Adrenal gland (tissue), 12 donors: ENCODE measurements around the gene PHACTR3. TPM values are rescaled to one million over a fixed set of nuclear protein-coding genes. Genes with fewer than 3 reads are reported as not detected.

ENCODE experiments used
- DNase-seq, 7 donors: peaks; one replicate each; pipeline ENCODE4 v3.0.0-alpha.2; 2019 to 2020
- H3K27ac ChIP-seq, 5 donors: fragments of 200-600 bp; sonication (generic) in 4 of 5; 1 replicate in 3 of 5; 2 replicates in 2 of 5; pipeline versions ENCODE4 v1.5.1 to v1.8.0; 2016 to 2020; ENCODE audit warnings: mild to moderate bottlenecking in 1 of 5
- H3K27me3 ChIP-seq: fragments of 200-600 bp; 2 replicates; pipeline ENCODE4 v1.8.0; 2021
- H3K36me3 ChIP-seq, 2 donors: fragments of 200-600 bp; replicated peaks in 1 of 2; 1 replicate in 1 of 2; 2 replicates in 1 of 2; pipeline versions ENCODE4 v1.5.1 to v1.8.0; 2018 to 2022
- H3K4me1 ChIP-seq, 2 donors: fragments of 200-600 bp; replicated peaks in 1 of 2; 1 replicate in 1 of 2; 2 replicates in 1 of 2; pipeline versions ENCODE4 v1.5.1 to v1.8.0; 2018 to 2021
- H3K4me3 ChIP-seq, 4 donors: fragments of 200-600 bp; sonication (generic) in 3 of 4; one replicate each; pipeline ENCODE4 v1.5.1; 2016 to 2018
- H3K9me3 ChIP-seq, 3 donors: fragments of 200-600 bp; sonication (generic) in 1 of 3; replicated peaks in 1 of 3; 1 replicate in 2 of 3; 2 replicates in 1 of 3; pipeline versions ENCODE4 v1.5.1 to v1.8.0; 2016 to 2021
- POLR2A ChIP-seq, 2 donors: fragments of 450-650 bp; IDR thresholded peaks; one replicate each; pipeline ENCODE4 v1.6.1; 2017; ENCODE audit warnings: antibody characterized with exemption in 2 of 2, mild to moderate bottlenecking in 2 of 2, moderate library complexity in 1 of 2
- WGBS, 4 donors: extraction: QIAGEN DNeasy Blood & Tissue Kit in 2 of 4; methylation state at CpG; one replicate each; pipeline versions ENCODE4 v1.1.5 to v1.1.7; 2013 to 2017; 5-methylcytosine and 5-hydroxymethylcytosine counted together
- intact Hi-C, 2 donors: fragments of 100-400 bp; cut with DNase I; formaldehyde crosslinking; loops; one replicate each; pipeline versions ENCODE4 v1.14.1 to v1.15.0; 2022 to 2023
- polyA plus RNA-seq, 3 donors: library from polyadenylated mRNA; stranded (reverse); fragments of 200-250 nt in 2 of 3; fragments of 350-450 nt in 1 of 3; fragmentation: Illumina TruSeq in 1 of 3; extraction: RNeasy Lipid Tissue Mini Kit (QIAGEN cat#74804) in 1 of 3; gene quantifications; one replicate each; pipeline ENCODE4 v1.2.3, GENCODE V29; 2013 to 2014
- total RNA-seq, 9 donors: library from RNA; depleted of rRNA in 4 of 9; stranded (reverse); fragments of >200 nt in 4 of 9; fragments of 120-200 nt in 1 of 9; fragmentation: NEBNext Ultra II Directional in 1 of 9; extraction: Animal tissue kit (Norgen Biotek cat#: 25700) in 1 of 9; gene quantifications; one replicate each; pipeline versions ENCODE4 v1.1.0 to v1.2.4, GENCODE V29; 2013 to 2023
- TF ChIP-seq, protein P1 (sequence below), 6 experiments: fragments of 450-650 bp in 4 of 6; fragments of 200-600 bp in 2 of 6; sonication (generic) in 1 of 6; IDR thresholded peaks; 1 replicate in 5 of 6; 2 replicates in 1 of 6; pipeline versions ENCODE4 v1.5.1 to v1.8.0; 2016 to 2021; ENCODE audit warnings: antibody characterized with exemption in 6 of 6, mild to moderate bottlenecking in 2 of 6, moderate library complexity in 1 of 6
- donor health status: healthy with polysubstance abuse.
- donor health status: Bipolar disorder and iron deficiency.
- donor health status: DM: yes; HTN: yes; CAD: no.
- donor health status: DM: no; HTN: no; CAD: no.
- donor health status: DM: no; HTN: no; CAD: no.
- donor health status: DM: yes; HTN: yes; CAD: no.

The PHACTR3 gene
- total and polyA plus RNA-seq, 12 donors = 0.17 to 4.5 (median 0.81) TPM

DNA sequence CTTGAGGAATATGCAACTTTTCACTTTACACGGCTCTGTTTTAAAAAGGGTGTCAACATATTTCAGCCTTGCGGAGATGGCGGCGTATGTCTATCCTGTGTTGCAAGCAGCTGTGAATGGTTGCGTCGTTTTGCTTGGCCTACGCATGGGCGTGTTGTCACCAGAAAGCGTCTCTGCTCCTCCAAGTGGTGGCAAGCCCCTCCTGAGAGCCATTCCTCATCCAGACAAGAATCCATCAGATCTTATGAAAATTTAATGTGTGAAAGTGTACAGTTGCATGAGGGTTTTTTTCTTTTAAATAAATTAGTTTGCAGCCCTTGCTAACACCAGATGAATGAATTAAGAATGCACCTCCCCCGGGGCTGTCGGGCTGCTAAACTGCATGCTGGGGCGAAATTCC is 114.4 kb downstream of the PHACTR3 start:
- peaks cover 15% of the 10 kb centered on the region for H3K27me3 ChIP-seq
- 82 to 86% (median 85%) methylated on average over 12 of the region's 12 CpGs for WGBS, 4 donors
- DNase-seq = no peak
- no peak for TF ChIP-seq POLR2A (IDR thresholded peaks at IDR 0.05)
- TF ChIP-seq, protein P1, sequence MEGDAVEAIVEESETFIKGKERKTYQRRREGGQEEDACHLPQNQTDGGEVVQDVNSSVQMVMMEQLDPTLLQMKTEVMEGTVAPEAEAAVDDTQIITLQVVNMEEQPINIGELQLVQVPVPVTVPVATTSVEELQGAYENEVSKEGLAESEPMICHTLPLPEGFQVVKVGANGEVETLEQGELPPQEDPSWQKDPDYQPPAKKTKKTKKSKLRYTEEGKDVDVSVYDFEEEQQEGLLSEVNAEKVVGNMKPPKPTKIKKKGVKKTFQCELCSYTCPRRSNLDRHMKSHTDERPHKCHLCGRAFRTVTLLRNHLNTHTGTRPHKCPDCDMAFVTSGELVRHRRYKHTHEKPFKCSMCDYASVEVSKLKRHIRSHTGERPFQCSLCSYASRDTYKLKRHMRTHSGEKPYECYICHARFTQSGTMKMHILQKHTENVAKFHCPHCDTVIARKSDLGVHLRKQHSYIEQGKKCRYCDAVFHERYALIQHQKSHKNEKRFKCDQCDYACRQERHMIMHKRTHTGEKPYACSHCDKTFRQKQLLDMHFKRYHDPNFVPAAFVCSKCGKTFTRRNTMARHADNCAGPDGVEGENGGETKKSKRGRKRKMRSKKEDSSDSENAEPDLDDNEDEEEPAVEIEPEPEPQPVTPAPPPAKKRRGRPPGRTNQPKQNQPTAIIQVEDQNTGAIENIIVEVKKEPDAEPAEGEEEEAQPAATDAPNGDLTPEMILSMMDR (IDR thresholded peaks at IDR 0.05) = no peak
- intact Hi-C loops = no loop called here
- no peak overlapping the region for H3K27ac ChIP-seq
- no peaks in the 10 kb centered on the region for H3K9me3 ChIP-seq
- no peaks in the 10 kb centered on the region for H3K4me1 ChIP-seq
- H3K4me3 ChIP-seq = no peak overlapping the region
- no peaks in the 10 kb centered on the region for H3K36me3 ChIP-seq

DNA sequence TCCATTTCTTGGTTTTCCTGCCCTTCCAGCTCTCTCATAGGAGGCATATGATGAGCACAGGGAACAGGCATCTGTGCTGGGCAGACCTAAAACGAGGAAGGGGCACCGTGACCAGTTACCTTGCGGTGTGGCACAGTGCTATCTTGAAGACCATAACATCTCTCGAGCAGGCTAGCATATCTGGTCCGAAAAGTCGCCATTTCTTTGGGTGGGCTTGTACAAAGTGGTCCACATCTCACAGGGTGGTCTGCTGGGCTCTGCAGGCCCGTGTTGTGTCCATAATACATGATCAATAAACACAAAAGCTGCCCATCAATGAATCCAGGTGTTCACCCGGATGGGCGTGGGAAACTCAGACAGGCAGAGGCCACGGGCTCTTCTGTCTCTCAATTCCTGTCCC is 115.7 kb downstream of the PHACTR3 start:
- H3K4me1 ChIP-seq = no peaks in the 10 kb centered on the region
- intact Hi-C loops = no loop called here
- WGBS, 4 donors = 82 to 90% (median 87%) methylated on average over 10 of the region's 10 CpGs
- no peak overlapping the region for H3K4me3 ChIP-seq
- H3K27ac ChIP-seq = no peak overlapping the region
- peaks cover 15% of the 10 kb centered on the region for H3K27me3 ChIP-seq
- no peak for DNase-seq
- no peaks in the 10 kb centered on the region for H3K36me3 ChIP-seq
- TF ChIP-seq, protein P1 (IDR thresholded peaks at IDR 0.05) = no peak
- H3K9me3 ChIP-seq = no peaks in the 10 kb centered on the region

DNA sequence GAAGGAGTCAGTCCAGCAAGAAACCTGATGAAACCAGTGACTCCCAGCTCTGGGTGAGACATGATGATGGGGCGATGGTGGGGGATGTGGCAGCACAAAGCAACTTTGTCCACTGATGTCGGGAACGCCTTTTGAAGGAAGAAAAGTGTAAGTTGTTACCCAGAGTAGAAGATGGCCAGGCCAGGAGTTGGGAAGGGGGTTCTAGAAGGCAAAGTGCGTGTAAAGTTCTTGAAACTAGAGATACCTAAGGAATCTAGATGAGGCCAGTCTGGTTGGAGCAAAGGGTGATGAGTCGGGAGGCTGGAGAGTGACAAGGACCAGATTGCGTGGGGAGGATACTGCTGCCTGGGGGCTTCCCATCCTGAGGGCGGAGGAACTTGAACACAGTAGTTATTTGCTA is 117.0 kb downstream of the PHACTR3 start:
- no peak for DNase-seq
- WGBS, 4 donors = 87 to 88% (median 87%) methylated on average over 7 of the region's 7 CpGs
- TF ChIP-seq, protein P1 (IDR thresholded peaks at IDR 0.05) = no peak
- TF ChIP-seq POLR2A (IDR thresholded peaks at IDR 0.05) = no peak

GRCh38 chr20:59723108-59723500 is 118.8 kb downstream of the PHACTR3 start:
- Histone ChIP-seq H3K27ac (no peak overlapping the region), H3K27me3 (peaks cover 15% of the 10 kb centered on the region), H3K4me3 (no peak overlapping the region), H3K36me3 (no peaks in the 10 kb centered on the region), H3K4me1 (no peaks in the 10 kb centered on the region), H3K9me3 (no peaks in the 10 kb centered on the region)
- intact Hi-C loops = no loop called here
- WGBS, 4 donors = 61 to 70% (median 64%) methylated on average over 5 of the region's 5 CpGs
- TF ChIP-seq POLR2A (IDR thresholded peaks at IDR 0.05) = no peak
- TF ChIP-seq, protein P1 (IDR thresholded peaks at IDR 0.05) = no peak
- peak in 1 of 7 donors; percentile 8 for DNase-seq

More for the DNA sequence above, 117.0 kb downstream of the PHACTR3 start:
- Histone ChIP-seq H3K27me3 (peaks cover 15% of the 10 kb centered on the region), H3K36me3 (no peaks in the 10 kb centered on the region), H3K4me1 (no peaks in the 10 kb centered on the region), H3K27ac (no peak overlapping the region), H3K4me3 (no peak overlapping the region), H3K9me3 (no peaks in the 10 kb centered on the region)
- intact Hi-C loops = no loop called here
